Measurements from ENCODE around the gene FAIM. TPM values are rescaled to one million over a fixed set of nuclear protein-coding genes. Genes with fewer than 3 reads are reported as not detected.
A peak's percentile ranks its signal among the peaks of the same experiment; 100 is the strongest.

FAIM gene
- total and polyA plus RNA-seq, 2 of the 8 experiments (the other 6 are each of a cell fraction or from before 2014, with no cell fraction given), result 1.2 to 7.1 TPM

DNA sequence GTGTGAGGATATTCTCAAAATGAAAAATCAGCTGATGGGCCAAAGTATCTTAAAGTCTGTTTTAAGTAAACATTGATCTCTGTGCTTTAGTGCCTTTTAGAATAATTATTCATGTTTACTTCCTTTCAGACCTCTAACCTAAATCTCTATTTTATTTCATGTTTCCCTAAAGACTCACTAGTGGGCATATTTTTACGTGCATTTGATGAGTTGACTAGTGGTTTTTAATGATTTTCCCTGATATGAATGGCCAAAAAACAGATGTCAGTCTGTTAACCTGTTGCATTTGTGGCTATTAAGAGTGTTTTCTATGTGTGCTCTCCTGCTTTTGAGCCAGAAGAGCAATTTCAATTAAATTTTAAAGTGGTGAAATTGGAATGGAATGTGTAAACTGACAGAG is 6.9 kb downstream of the FAIM start:
- Histone ChIP-seq H3K23ac (ENCODE audit: insufficient read length) (no peak overlapping the region), H3K4me1 (replicated peaks in 1 of 4; ENCODE audit: control insufficient read depth in 3 of 4, insufficient read depth in 4 of 4, low read length in 3 of 4) (peaks cover 0 to 3% (median 0%) of the 10 kb centered on the region in 4 experiments; a peak in 1 of 7 replicates), H2BK12ac (ENCODE audit: low read depth, low read length) (no peak overlapping the region), H3K56ac (replicated peaks; ENCODE audit: insufficient read length, low read depth, low read length) (no peak overlapping the region), H2BK120ac (replicated peaks; ENCODE audit: low read depth, low read length) (no peak overlapping the region), H4K5ac (ENCODE audit: insufficient read length, low read depth, low read length) (no peak overlapping the region), H3K9me3 (ENCODE audit: insufficient read depth in 2 of 2, low read depth in 1 of 2, low read length in 1 of 2) (no peaks in the 10 kb centered on the region), H2BK20ac (ENCODE audit: low read length) (no peak overlapping the region), H3K9ac (replicated peaks in 1 of 4; ENCODE audit: extremely low read depth in 1 of 4, low read depth in 3 of 4, low read length in 3 of 4) (peak overlapping the region in 1 of 4 experiments; percentile 34; a peak in 1 of 7 replicates), H3K79me2 (ENCODE audit: control insufficient read depth in 1 of 2, insufficient read depth in 2 of 2, low read length in 2 of 2) (no peaks in the 10 kb centered on the region), H3K4me2 (ENCODE audit: insufficient read depth in 1 of 2, low read depth in 2 of 2, low read length in 2 of 2) (no peak overlapping the region), H4K8ac (ENCODE audit: extremely low read depth, insufficient read depth, low read length) (no peak overlapping the region), H3K27ac (ENCODE audit: low read depth, low read length) (no peak overlapping the region), H2BK5ac (ENCODE audit: low read depth, low read length) (no peak overlapping the region), H3K4me3 (ENCODE audit: extremely low read depth in 1 of 4, insufficient read depth in 2 of 4, low read depth in 3 of 4, low read length in 4 of 4) (no peak overlapping the region), H2AK5ac (ENCODE audit: low read depth, low read length) (no peak overlapping the region), H3K23me2 (ENCODE audit: low read depth, low read length) (no peaks in the 10 kb centered on the region), H3K14ac (ENCODE audit: insufficient read length) (no peak overlapping the region), H2BK15ac (ENCODE audit: low read length) (no peak overlapping the region), H4K20me1 (replicated peaks in 1 of 2; ENCODE audit: control insufficient read depth in 1 of 2, insufficient read depth in 2 of 2, low read length in 2 of 2) (no peaks in the 10 kb centered on the region), H3K79me1 (ENCODE audit: low read depth, low read length) (no peaks in the 10 kb centered on the region), H3K4ac (replicated peaks; ENCODE audit: insufficient read length, low read depth, low read length) (no peak overlapping the region), H3K36me3 (ENCODE audit: control insufficient read depth in 2 of 4, insufficient read depth in 4 of 4, low read length in 3 of 4) (no peaks in the 10 kb centered on the region), H3K27me3 (replicated peaks in 1 of 4; ENCODE audit: control insufficient read depth in 3 of 4, extremely low read depth in 1 of 4, insufficient read depth in 3 of 4, low read length in 3 of 4) (no peaks in the 10 kb centered on the region), H3K18ac (ENCODE audit: extremely low read depth, low read length) (no peak overlapping the region), H4K91ac (replicated peaks; ENCODE audit: insufficient read length, low read length) (no peak overlapping the region), H2AFZ (ENCODE audit: low read length) (no peak overlapping the region)
- DNase-seq (ENCODE audit: low read depth in 1 of 2, low spot score in 2 of 2) (no peak), FAIRE-seq (no peak)
- 85% methylated on average over 1 of the region's 1 CpG; no CpG with 5 or more reads in 1 of the 2 experiments for WGBS, 2 experiments (ENCODE audit: extremely low coverage in 1 of 2, insufficient coverage in 1 of 2, insufficient read length in 1 of 2, insufficient replicate concordance in 2 of 2, low coverage in 1 of 2, low lambda C conversion rate in 2 of 2, missing lambda C conversion rate in 1 of 2)
- POLR2A ChIA-PET (ENCODE audit: partially characterized antibody), result no interaction called here
- CTCF ChIA-PET (ENCODE audit: partially characterized antibody), result interaction anchor here (0.5 to 1.6 kb wide), 2 partner anchors 21 to 432 kb away, joined by 3 to 5 read pairs; partner anchors contain the start of gene CEP70
- TF ChIP-seq POLR2A (IDR thresholded peaks at IDR 0.05; ENCODE audit: control extremely low read depth in 1 of 2, low read depth in 2 of 2, low read length in 2 of 2) (no peak), NANOG (IDR thresholded peaks at IDR 0.05; ENCODE audit: insufficient read depth, low read depth, low read length, poor library complexity, severe bottlenecking) (no peak), ASH2L (IDR thresholded peaks at IDR 0.05; ENCODE audit: low read length) (no peak), CBX5 (IDR thresholded peaks at IDR 0.05; ENCODE audit: low read depth, low read length) (no peak), ZNF274 (IDR thresholded peaks at IDR 0.05; ENCODE audit: borderline replicate concordance, extremely low read depth, low read length) (no peak), TAF7 (optimal IDR thresholded peaks at IDR 0.05; ENCODE audit: borderline replicate concordance, low read depth, low read length) (no peak), SP2 (IDR thresholded peaks at IDR 0.05; ENCODE audit: low read length) (no peak), TAF1 (IDR thresholded peaks at IDR 0.05; ENCODE audit: low read depth, low read length) (no peak), POU5F1 (IDR thresholded peaks at IDR 0.05; ENCODE audit: low read depth, low read length) (no peak), FOSL1 (IDR thresholded peaks at IDR 0.05; ENCODE audit: insufficient read depth, low read depth, low read length) (no peak), BCL11A (IDR thresholded peaks at IDR 0.05; ENCODE audit: low read depth in 2 of 2, low read length in 2 of 2) (no peak), TCF12 (IDR thresholded peaks at IDR 0.05; ENCODE audit: low read depth, low read length) (no peak), SRF (IDR thresholded peaks at IDR 0.05; ENCODE audit: low read depth, low read length) (no peak), BRCA1 (IDR thresholded peaks at IDR 0.05; ENCODE audit: low read depth, low read length) (no peak), JUN (IDR thresholded peaks at IDR 0.05; ENCODE audit: low read depth, low read length) (no peak), EGR1 (IDR thresholded peaks at IDR 0.05; ENCODE audit: borderline replicate concordance, low read depth, low read length) (no peak), NRF1 (IDR thresholded peaks at IDR 0.05; ENCODE audit: low read depth, low read length) (no peak)
